Left lung (tissue), 10 donors: ENCODE data around the gene OR2AT4. TPM values are rescaled to one million over a fixed set of nuclear protein-coding genes. Genes with fewer than 3 reads are reported as not detected.

Experiments used
- ATAC-seq: fragments of 200-7000 bp; cut with Tn5 transposase; one replicate; pipeline ENCODE4 v1.9.1; 2020; ENCODE audit warnings: moderate library complexity
- DNase-seq, 4 donors: peaks; one replicate each; pipeline ENCODE4 v3.0.0-alpha.2; 2013 to 2020
- H3K27ac ChIP-seq, 2 donors: fragments of 200-600 bp; sonication (generic) in 1 of 2; one replicate each; pipeline versions ENCODE4 v1.5.0 to v1.8.0; 2020 to 2021
- H3K27me3 ChIP-seq, 2 donors: fragments of 200-600 bp; sonication (generic) in 1 of 2; one replicate each; pipeline versions ENCODE4 v1.5.0 to v1.8.0; 2020 to 2021
- H3K36me3 ChIP-seq, 2 donors: fragments of 200-600 bp; sonication (generic) in 1 of 2; one replicate each; pipeline versions ENCODE4 v1.5.0 to v1.8.0; 2020 to 2021
- H3K4me1 ChIP-seq, 2 donors: fragments of 200-600 bp; one replicate each; pipeline ENCODE4 v1.8.0; 2021
- H3K4me3 ChIP-seq, 2 donors: fragments of 200-600 bp; sonication (generic) in 1 of 2; one replicate each; pipeline versions ENCODE4 v1.5.0 to v1.8.0; 2020 to 2021; ENCODE audit warnings: mild to moderate bottlenecking in 1 of 2
- H3K9me3 ChIP-seq, 2 donors: fragments of 200-600 bp; sonication (generic) in 1 of 2; one replicate each; pipeline versions ENCODE4 v1.5.0 to v1.8.0; 2020 to 2021
- CTCF ChIP-seq, 2 donors: fragments of 200-600 bp; sonication (generic) in 1 of 2; IDR thresholded peaks; one replicate each; pipeline versions ENCODE4 v1.5.0 to v1.8.0; 2021; ENCODE audit warnings: antibody characterized with exemption in 2 of 2
- intact Hi-C, 2 donors: fragments of 100-400 bp; cut with DNase I; formaldehyde crosslinking; loops; one replicate each; pipeline versions ENCODE4 v1.11.2 to v1.14.2; 2022
- polyA plus RNA-seq, 6 donors: library from polyadenylated mRNA; unstranded; fragments of 120-200 nt; gene quantifications; one replicate each; pipeline ENCODE4 v1.2.1, GENCODE V29; 2013; ENCODE audit not compliant: insufficient read length in 6 of 6
- total RNA-seq, 2 donors: library from RNA; stranded (reverse); fragmentation: NEBNext Ultra II Directional; extraction: Animal tissue kit (Norgen Biotek cat#: 25700); gene quantifications; one replicate each; pipeline ENCODE4 v1.2.1, GENCODE V29; 2021
- donor health status: DM: no; HTN: yes; CAD: no.
- donor health status: DM: no; HTN: no; CAD: no.

Gene OR2AT4
- total and polyA plus RNA-seq, 8 donors: 0.04 to 0.11 (median 0.06) TPM; not detected in 2

DNA sequence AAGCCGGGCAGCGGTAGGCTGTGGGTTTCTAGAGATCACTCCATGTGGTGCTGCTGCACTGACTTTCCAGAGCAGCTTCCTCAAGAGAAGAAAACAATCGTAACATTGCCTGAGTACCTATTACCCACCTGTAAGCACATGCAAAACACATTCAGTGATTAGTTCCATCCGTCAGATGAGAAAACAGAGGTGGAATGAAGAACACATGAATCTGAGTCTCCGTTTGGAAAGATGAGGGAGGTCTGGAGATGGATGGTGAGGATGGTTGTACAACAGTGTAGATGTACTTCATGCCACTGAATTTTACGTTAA is 46.7 kb upstream of the OR2AT4 start:
- Histone ChIP-seq H3K4me1 (peaks cover 8 to 58% of the 10 kb centered on the region in 2 donors), H3K27ac (peak overlapping the region; percentile 59 to 70), H3K27me3 (peaks cover 0 to 16% of the 10 kb centered on the region in 2 donors), H3K9me3 (no peaks in the 10 kb centered on the region), H3K4me3 (no peak overlapping the region), H3K36me3 (no peaks in the 10 kb centered on the region)
- ATAC-seq: no peak
- intact Hi-C loops: loop anchor here (5.0 to 10.0 kb wide), 2 partner anchors 51 to 104 kb away; no protein-coding TSS in a partner anchor
- DNase-seq: no peak
- TF ChIP-seq CTCF (IDR thresholded peaks at IDR 0.05): no peak

DNA sequence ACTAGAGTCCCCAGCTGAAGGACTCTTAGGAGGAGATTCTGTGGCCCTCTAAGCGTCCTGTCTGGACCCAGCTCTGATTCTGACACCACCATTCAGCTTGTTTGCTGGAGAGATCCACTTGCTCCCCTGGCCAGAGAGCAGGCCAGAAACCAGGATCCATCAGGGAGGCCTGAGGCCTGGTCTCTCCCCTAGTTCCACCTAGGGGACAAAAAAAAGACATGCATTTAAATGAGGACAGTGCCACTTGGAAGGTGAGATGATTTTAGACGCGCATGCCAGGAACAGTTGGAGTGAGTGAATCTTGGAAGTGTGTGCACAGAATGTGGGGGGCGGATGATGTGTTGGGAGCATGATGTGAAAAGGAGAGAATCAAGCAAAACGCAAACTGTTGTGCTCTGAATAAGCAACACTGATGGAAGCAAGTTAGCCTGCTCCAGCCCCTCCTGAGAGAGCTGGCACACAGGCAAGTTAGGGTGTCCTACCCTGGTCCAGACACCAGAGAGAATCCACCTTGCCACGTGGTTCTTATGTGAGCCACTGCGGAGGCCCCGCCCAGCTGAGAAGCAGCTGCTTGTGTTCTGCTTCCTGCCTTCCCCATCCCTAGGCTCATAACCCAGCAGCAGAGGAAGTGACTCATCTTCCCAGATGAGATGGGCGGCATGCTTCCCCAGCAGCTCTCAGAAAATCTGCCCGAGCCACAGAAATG is 46.2 kb upstream of the OR2AT4 start:
- H3K4me1 ChIP-seq: peaks cover 8 to 53% of the 10 kb centered on the region in 2 donors

GRCh38 chr11:75141166-75141565 is 44.5 kb upstream of the OR2AT4 start:
- Histone ChIP-seq H3K27me3 (peaks cover 0 to 21% of the 10 kb centered on the region in 2 donors), H3K36me3 (no peaks in the 10 kb centered on the region), H3K4me3 (no peak overlapping the region), H3K27ac (no peak overlapping the region), H3K4me1 (peaks cover 8 to 39% of the 10 kb centered on the region in 2 donors), H3K9me3 (no peaks in the 10 kb centered on the region)
- no peak for ATAC-seq
- intact Hi-C loops: loop anchor here (5.0 to 10.0 kb wide), 2 partner anchors 54 to 106 kb away; no protein-coding TSS in a partner anchor
- DNase-seq: no peak
- no peak for TF ChIP-seq CTCF (IDR thresholded peaks at IDR 0.05)

More for the DNA sequence above, 46.2 kb upstream of the OR2AT4 start:
- ATAC-seq (peak; percentile 84), DNase-seq (peak in 2 of 4 donors; percentile 85 to 89)
- intact Hi-C loops: loop anchor here (5.0 to 10.0 kb wide), 2 partner anchors 52 to 104 kb away; no protein-coding TSS in a partner anchor
- TF ChIP-seq CTCF (IDR thresholded peaks at IDR 0.05): peak in 1 of 2 donors; percentile 23
- Histone ChIP-seq H3K27ac (peak overlapping the region; percentile 59 to 70), H3K9me3 (no peaks in the 10 kb centered on the region), H3K27me3 (peaks cover 0 to 21% of the 10 kb centered on the region in 2 donors), H3K36me3 (no peaks in the 10 kb centered on the region), H3K4me3 (no peak overlapping the region)

DNA sequence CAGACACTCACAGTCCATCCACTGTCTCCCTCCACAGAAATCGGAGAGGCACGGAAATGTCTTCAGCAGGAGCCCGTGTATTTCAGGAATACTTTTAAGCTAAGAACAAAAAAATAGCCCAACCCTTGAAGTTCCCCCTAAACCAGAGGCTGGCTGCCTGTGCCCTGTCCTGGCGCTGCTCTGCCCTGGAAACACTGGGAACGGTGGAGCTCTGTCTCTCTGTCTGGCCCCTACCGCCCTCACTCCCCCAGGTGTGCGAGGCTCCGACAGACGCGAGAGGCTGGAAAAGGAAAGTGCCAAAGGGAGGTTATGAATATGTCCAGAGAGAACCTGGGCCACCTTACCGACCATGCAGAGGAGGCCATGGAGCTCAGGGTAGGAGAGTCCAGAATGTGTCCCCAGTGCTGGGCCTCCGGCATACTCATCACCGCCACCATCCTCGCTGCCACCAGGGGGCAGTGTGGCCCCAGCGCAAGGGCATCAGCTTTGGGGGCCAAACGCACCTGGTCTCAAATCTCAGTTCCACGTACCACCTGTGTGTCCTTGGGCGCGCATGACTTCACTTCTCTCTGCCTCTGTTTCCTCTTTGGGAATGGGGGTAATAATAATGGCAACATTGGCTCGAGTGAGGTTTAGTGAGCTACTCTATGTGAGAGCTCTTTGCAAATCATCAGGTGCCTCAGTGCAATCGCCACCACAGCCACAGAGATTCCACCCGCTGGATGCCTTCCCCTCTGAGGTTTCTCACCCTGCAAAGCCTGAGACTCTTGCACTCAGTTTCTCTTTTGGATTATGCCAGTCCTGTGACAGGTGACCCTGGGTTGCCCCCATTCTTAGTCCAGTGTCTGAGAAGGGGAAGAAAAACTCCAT is 43.8 kb upstream of the OR2AT4 start:
- intact Hi-C loops: loop anchor here (5.0 to 10.0 kb wide), 2 partner anchors 54 to 107 kb away; no protein-coding TSS in a partner anchor
- Histone ChIP-seq H3K4me3 (no peak overlapping the region), H3K36me3 (no peaks in the 10 kb centered on the region), H3K4me1 (peaks cover 8 to 32% of the 10 kb centered on the region in 2 donors), H3K9me3 (no peaks in the 10 kb centered on the region), H3K27ac (no peak overlapping the region), H3K27me3 (peaks cover 0 to 21% of the 10 kb centered on the region in 2 donors)
- DNase-seq: peak in 3 of 4 donors; percentile 25 to 93 (median 59)
- ATAC-seq: peak; percentile 72
- TF ChIP-seq CTCF (IDR thresholded peaks at IDR 0.05): peak; percentile 77 to 90

DNA sequence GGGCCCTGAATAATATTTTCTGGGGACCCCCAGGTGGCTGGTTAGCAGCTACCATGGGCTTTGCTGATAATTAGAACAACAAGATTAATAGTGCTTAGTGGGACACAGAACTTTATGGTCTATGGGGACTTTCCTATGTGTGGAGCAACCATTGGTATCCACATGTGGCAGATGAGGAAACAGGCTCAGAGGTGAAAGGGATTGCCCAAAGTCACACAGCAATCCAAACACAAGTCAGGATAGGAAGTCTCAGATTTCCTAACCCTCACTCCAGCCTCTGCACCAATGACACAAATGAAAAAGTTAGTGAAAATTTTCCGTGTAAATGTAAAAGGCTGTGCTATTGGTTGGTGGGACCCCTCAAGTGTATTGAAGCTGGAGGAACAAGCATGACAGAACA is 39.0 kb upstream of the OR2AT4 start:
- H3K27me3 ChIP-seq: peaks cover 0 to 21% of the 10 kb centered on the region in 2 donors
- no peak overlapping the region for H3K4me3 ChIP-seq
- no peaks in the 10 kb centered on the region for H3K4me1 ChIP-seq
- H3K9me3 ChIP-seq: no peaks in the 10 kb centered on the region
- ATAC-seq (no peak), DNase-seq (no peak)
- no peak overlapping the region for H3K27ac ChIP-seq
- no peaks in the 10 kb centered on the region for H3K36me3 ChIP-seq
- no peak for TF ChIP-seq CTCF (IDR thresholded peaks at IDR 0.05)
- intact Hi-C loops: no loop called here
